Measurements from ENCODE around the gene HLA-DQA1.

DNA sequence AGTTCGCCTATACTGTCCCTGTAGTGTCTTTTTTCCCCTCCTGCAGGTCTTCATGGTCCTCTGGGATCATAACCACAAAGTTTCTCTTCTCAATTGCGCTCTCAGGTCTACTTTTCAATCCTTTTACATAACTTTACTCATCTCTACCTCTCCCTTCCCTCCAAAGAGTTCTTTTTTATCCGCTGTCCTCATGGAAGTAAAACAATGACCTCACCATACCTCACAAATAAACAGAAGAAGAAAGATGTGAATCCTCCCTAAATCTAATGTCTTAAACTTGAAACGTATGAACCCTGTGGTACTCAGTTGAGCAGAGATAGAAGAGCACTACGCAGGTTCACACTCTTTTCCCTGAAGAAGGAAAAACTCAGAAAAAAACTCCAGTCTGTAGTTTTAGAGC lies 12.1 kb upstream of the HLA-DQA1 start:
- TF ChIP-seq CTCF (conservative IDR thresholded peaks at IDR 0.05 in 1 of 2, IDR thresholded peaks at IDR 0.05 in 1 of 2; ENCODE audit: extremely low read depth in 1 of 2, insufficient read depth in 1 of 2, low read depth in 1 of 2, low read length in 2 of 2) (no peak), EZH2 (IDR thresholded peaks at IDR 0.05; ENCODE audit: borderline replicate concordance, low read length) (no peak)

All from mammary epithelial cell (primary cell).